Measurements from ENCODE around the gene MYOC.

GRCh38 chr1:171643156-171643555, 9.3 kb downstream of the MYOC start:
- TF ChIP-seq POLR2A (IDR thresholded peaks at IDR 0.05; ENCODE audit: borderline replicate concordance, extremely low read depth, insufficient read depth, insufficient read length) (no peak), CTCF (IDR thresholded peaks at IDR 0.05 in 2 of 3, conservative IDR thresholded peaks at IDR 0.05 in 1 of 3; ENCODE audit: borderline replicate concordance in 1 of 3, insufficient read depth in 1 of 3, low read depth in 2 of 3, low read length in 2 of 3) (no peak), EZH2 (IDR thresholded peaks at IDR 0.05) (no peak), RAD21 (IDR thresholded peaks at IDR 0.05; ENCODE audit: low read depth) (no peak), ZBTB33 (IDR thresholded peaks at IDR 0.05; ENCODE audit: extremely low read depth, insufficient replicate concordance, low read length) (no peak), EZH2phosphoT487 (IDR thresholded peaks at IDR 0.05; ENCODE audit: borderline replicate concordance) (no peak), TCF7L2 (IDR thresholded peaks at IDR 0.05; ENCODE audit: borderline replicate concordance, extremely low read depth, insufficient read depth, insufficient read length) (no peak), MAX (IDR thresholded peaks at IDR 0.05) (no peak), YY1 (IDR thresholded peaks at IDR 0.05; ENCODE audit: extremely low read depth, insufficient replicate concordance, low read depth, low read length) (no peak), ATF3 (IDR thresholded peaks at IDR 0.05) (no peak)
